ENCODE measurements around the gene RING1. TPM values are rescaled to one million over a fixed set of nuclear protein-coding genes. Genes with fewer than 3 reads are reported as not detected.

Gene RING1
- total RNA-seq, 1 experiment from 2014 or later = 31.0 TPM

DNA sequence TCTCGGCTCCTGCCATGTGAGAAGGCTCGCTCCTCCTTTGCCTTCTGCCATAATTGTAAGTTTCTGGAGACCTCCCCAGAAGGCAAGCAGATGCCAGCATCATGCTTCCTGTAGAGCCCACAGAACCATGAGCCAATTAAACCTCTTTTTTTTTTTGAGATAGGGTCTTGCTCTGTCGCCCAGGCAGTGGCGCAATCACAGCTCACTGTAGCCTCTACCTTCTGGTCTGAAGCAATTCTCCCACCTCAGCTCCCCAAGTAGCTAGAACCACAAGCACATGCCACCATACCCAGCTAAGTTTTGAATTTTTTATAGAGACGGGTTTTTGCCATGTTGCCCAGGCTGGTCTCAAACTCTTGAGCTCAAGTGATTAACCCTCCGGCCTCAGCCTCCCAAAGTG, 28.6 kb downstream of the RING1 start:
- Histone ChIP-seq H3K9ac (ENCODE audit: extremely low read depth, insufficient read length, low read length) (no peak overlapping the region), H3T11ph (ENCODE audit: low read length) (no peak overlapping the region), H4K20me1 (ENCODE audit: control insufficient read depth, insufficient read depth, insufficient read length) (no peaks in the 10 kb centered on the region), H3K4ac (ENCODE audit: low read depth, low read length) (no peak overlapping the region), H3K9me3 (ENCODE audit: control insufficient read depth, low read depth, low read length) (no peaks in the 10 kb centered on the region), H4K5ac (ENCODE audit: insufficient read length, low read depth, low read length) (no peak overlapping the region), H4K8ac (replicated peaks; ENCODE audit: insufficient read length, low read depth, low read length) (no peak overlapping the region), H3K14ac (ENCODE audit: insufficient read depth, low read length) (no peak overlapping the region), H3K27me3 (ENCODE audit: insufficient read depth, low read length) (no peaks in the 10 kb centered on the region), H3K27ac (ENCODE audit: insufficient read length, low read depth, low read length) (no peak overlapping the region), H2BK20ac (ENCODE audit: low read depth, low read length, poor library complexity, severe bottlenecking) (no peak overlapping the region), H2BK15ac (ENCODE audit: low read depth, low read length) (no peak overlapping the region), H2BK5ac (ENCODE audit: insufficient read length, low read length) (no peak overlapping the region), H2BK120ac (ENCODE audit: low read depth, low read length, poor library complexity, severe bottlenecking) (no peak overlapping the region), H3K18ac (ENCODE audit: insufficient read length, low read depth, low read length) (no peak overlapping the region), H2AFZ (ENCODE audit: low read length) (no peak overlapping the region), H3K23ac (ENCODE audit: insufficient read length, low read depth, low read length) (no peak overlapping the region), H3K56ac (ENCODE audit: insufficient read length, low read depth, low read length) (no peak overlapping the region), H3K79me1 (ENCODE audit: insufficient read depth, low read depth, low read length, poor library complexity, severe bottlenecking) (no peaks in the 10 kb centered on the region), H3K23me2 (ENCODE audit: insufficient read length, low read depth, low read length, poor library complexity, severe bottlenecking) (no peaks in the 10 kb centered on the region), H3K79me2 (ENCODE audit: insufficient read depth, low read length) (no peaks in the 10 kb centered on the region), H2BK12ac (ENCODE audit: insufficient read length, low read depth, low read length) (no peak overlapping the region), H3K4me2 (ENCODE audit: insufficient read depth, insufficient read length, low read length) (no peak overlapping the region), H3K4me1 (ENCODE audit: insufficient read depth, low read length) (peaks cover 3% of the 10 kb centered on the region; the same call in 1 of the 2 replicates), H2AK5ac (ENCODE audit: insufficient read length, low read length) (no peak overlapping the region), H4K91ac (ENCODE audit: insufficient read length, low read depth, low read length) (no peak overlapping the region)
- peaks cover 11% of the 10 kb centered on the region in 2 experiments for H3K4me1 Mint-ChIP-seq
- H3K4me3 Mint-ChIP-seq = no peak overlapping the region
- no CpG with 5 or more reads among the region's 6 CpGs for WGBS (ENCODE audit: extremely low coverage, insufficient read length, low lambda C conversion rate)
- TF ChIP-seq, protein P1, sequence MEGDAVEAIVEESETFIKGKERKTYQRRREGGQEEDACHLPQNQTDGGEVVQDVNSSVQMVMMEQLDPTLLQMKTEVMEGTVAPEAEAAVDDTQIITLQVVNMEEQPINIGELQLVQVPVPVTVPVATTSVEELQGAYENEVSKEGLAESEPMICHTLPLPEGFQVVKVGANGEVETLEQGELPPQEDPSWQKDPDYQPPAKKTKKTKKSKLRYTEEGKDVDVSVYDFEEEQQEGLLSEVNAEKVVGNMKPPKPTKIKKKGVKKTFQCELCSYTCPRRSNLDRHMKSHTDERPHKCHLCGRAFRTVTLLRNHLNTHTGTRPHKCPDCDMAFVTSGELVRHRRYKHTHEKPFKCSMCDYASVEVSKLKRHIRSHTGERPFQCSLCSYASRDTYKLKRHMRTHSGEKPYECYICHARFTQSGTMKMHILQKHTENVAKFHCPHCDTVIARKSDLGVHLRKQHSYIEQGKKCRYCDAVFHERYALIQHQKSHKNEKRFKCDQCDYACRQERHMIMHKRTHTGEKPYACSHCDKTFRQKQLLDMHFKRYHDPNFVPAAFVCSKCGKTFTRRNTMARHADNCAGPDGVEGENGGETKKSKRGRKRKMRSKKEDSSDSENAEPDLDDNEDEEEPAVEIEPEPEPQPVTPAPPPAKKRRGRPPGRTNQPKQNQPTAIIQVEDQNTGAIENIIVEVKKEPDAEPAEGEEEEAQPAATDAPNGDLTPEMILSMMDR (conservative IDR thresholded peaks at IDR 0.05) = no peak
- peaks cover 69% of the 10 kb centered on the region for H3K27me3 Mint-ChIP-seq (ENCODE audit: low read depth)
- no peak for DNase-seq
- no peaks in the 10 kb centered on the region for H3K9me3 Mint-ChIP-seq
- H3K27ac Mint-ChIP-seq = peak overlapping the region in 1 of 3 experiments; percentile 52; a peak in 1 of 7 replicates
- no peaks in the 10 kb centered on the region for H3K36me3 Mint-ChIP-seq (ENCODE audit: insufficient read depth in 1 of 3, low read depth in 3 of 3)
